C4-2B (cell line): Measurements from ENCODE around the gene IGSF9.

Source experiments
- CTCF ChIP-seq: fragments of 450-650 bp; conservative IDR thresholded peaks from 2 replicates; pipeline ENCODE4 v1.5.1; 2017; ENCODE audit warnings: mild to moderate bottlenecking
- ZFX ChIP-seq: fragments of 450-650 bp; IDR thresholded peaks from 2 replicates; pipeline ENCODE4 v1.6.1; 2017

GRCh38 chr1:159962176-159962575 is 16.8 kb upstream of the IGSF9 start:
- TF ChIP-seq CTCF (no peak), ZFX (no peak)
